ENCODE results near the gene ARHGAP31.
"Not testable (repeated sequence)": the region's sequence is repeated elsewhere in the genome, so short reads cannot be mapped to it uniquely, and the experiment has no call there.

Gene ARHGAP31

GRCh38 chr3:119352034-119352609, 57.9 kb downstream of the ARHGAP31 start:
- DNase-seq = peak; percentile 48

GRCh38 chr3:119352863-119353527, 58.8 kb downstream of the ARHGAP31 start:
- DNase-seq = no peak

GRCh38 chr3:119355608-119356007, 61.4 kb downstream of the ARHGAP31 start:
- DNase-seq = not testable (repeated sequence)

- no peak for DNase-seq
These were observed 62.5 kb downstream of the ARHGAP31 start for GRCh38 chr3:119356646-119357045.

GRCh38 chr3:119357190-119357589, 63.0 kb downstream of the ARHGAP31 start:
- DNase-seq = no peak

- DNase-seq = no peak
These were observed 65.5 kb downstream of the ARHGAP31 start for GRCh38 chr3:119359476-119360326.

- no peak for DNase-seq
These were observed 66.7 kb downstream of the ARHGAP31 start for GRCh38 chr3:119360736-119361462.

GRCh38 chr3:119362010-119362409, 67.8 kb downstream of the ARHGAP31 start:
- no peak for DNase-seq

- no peak for DNase-seq
These were observed 69.0 kb downstream of the ARHGAP31 start for GRCh38 chr3:119362940-119363725.

- no peak for DNase-seq
These were observed 70.2 kb downstream of the ARHGAP31 start for GRCh38 chr3:119364401-119364800.

GRCh38 chr3:119365418-119365817, 71.2 kb downstream of the ARHGAP31 start:
- DNase-seq = no peak

GRCh38 chr3:119367000-119367399, 72.8 kb downstream of the ARHGAP31 start:
- no peak for DNase-seq

- no peak for DNase-seq
These were observed 74.1 kb downstream of the ARHGAP31 start for GRCh38 chr3:119368298-119368697.

GRCh38 chr3:119371786-119372185, 77.6 kb downstream of the ARHGAP31 start:
- not testable (repeated sequence) for DNase-seq

- DNase-seq = no peak
These were observed 80.9 kb downstream of the ARHGAP31 start for GRCh38 chr3:119375106-119375505.

GRCh38 chr3:119375510-119375909, 81.3 kb downstream of the ARHGAP31 start:
- no peak for DNase-seq

- no peak for DNase-seq
These were observed 82.6 kb downstream of the ARHGAP31 start for GRCh38 chr3:119376758-119377157.

GRCh38 chr3:119378259-119378803, 84.1 kb downstream of the ARHGAP31 start:
- no peak for DNase-seq

- DNase-seq = no peak
These were observed 86.5 kb downstream of the ARHGAP31 start for GRCh38 chr3:119380697-119381096.

- DNase-seq = no peak
These were observed 88.0 kb downstream of the ARHGAP31 start for GRCh38 chr3:119382134-119382533.

- DNase-seq = no peak
These were observed 94.4 kb downstream of the ARHGAP31 start for GRCh38 chr3:119388577-119388976.

- DNase-seq = no peak
These were observed 101.8 kb downstream of the ARHGAP31 start for GRCh38 chr3:119395923-119396358.

Data from stimulated activated CD4-positive, alpha-beta T cell treated with anti-CD3 and anti-CD28 coated beads, Interleukin-12 subunit alpha, Interleukin-12 subunit beta, amount 100 ng/mL, for 4 hours (primary cell).